ENCODE results near the gene CDK2AP2.
"Not testable (repeated sequence)": the region's sequence is repeated elsewhere in the genome, so short reads cannot be mapped to it uniquely, and the experiment has no call there.

CDK2AP2 gene

DNA sequence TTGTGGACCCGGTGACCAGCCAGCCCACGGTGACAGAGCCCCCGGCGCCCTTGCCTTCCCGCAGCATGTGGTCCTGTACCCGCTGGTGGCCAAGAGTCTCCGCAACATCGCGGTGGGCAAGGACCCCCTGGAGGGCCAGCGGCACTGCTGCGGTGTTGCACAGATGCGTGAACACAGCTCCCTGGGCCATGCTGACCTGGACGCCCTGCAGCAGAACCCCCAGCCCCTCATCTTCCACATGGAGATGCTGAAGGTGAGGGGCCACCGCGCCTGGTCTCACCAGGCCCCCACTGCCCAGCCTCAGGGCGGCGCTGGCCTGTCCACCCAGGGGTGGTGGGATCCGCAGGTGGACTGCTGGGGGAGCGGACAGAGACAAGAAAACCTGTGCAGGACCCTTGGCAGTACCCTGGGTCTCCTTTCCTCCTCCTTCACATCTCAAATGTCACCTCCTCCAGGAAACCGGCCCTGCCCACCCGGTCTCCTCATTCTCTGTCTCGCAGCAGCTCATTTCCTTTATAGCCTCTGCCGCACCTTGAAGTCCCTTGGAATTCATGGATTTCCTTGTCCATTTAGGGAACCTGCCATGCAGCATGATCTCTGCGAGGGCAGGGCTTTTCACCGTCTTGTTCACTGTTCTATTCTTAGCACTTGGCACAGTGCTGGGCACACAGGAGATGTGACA is 18.6 kb downstream of the CDK2AP2 start:
- no peak for ATAC-seq (replicated peaks; ENCODE audit: extremely low read depth, poor library complexity, severe bottlenecking)
- Mint-ChIP-seq H3K4me3 (peak overlapping the region; percentile 43), H3K27me3 (no peaks in the 10 kb centered on the region), H3K4me1 (peaks cover 48% of the 10 kb centered on the region), H3K36me3 (ENCODE audit: insufficient read depth) (peaks cover 47% of the 10 kb centered on the region), H3K27ac (ENCODE audit: low read depth) (peak overlapping the region; percentile 69), H3K9me3 (no peaks in the 10 kb centered on the region)
- no peak for DNase-seq (ENCODE audit: low spot score in 2 of 2)

GRCh38 chr11:67486481-67487195 is 21.3 kb downstream of the CDK2AP2 start:
- Mint-ChIP-seq H3K27ac (ENCODE audit: low read depth) (peak overlapping the region; percentile 95), H3K27me3 (no peaks in the 10 kb centered on the region), H3K4me3 (peak overlapping the region; percentile 92), H3K36me3 (ENCODE audit: insufficient read depth) (peaks cover 51% of the 10 kb centered on the region), H3K4me1 (peaks cover 70% of the 10 kb centered on the region), H3K9me3 (no peaks in the 10 kb centered on the region)
- no peak for ATAC-seq (replicated peaks; ENCODE audit: extremely low read depth, poor library complexity, severe bottlenecking)
- DNase-seq (ENCODE audit: low spot score in 2 of 2), result no peak

GRCh38 chr11:67485873-67486361 is 22.0 kb downstream of the CDK2AP2 start:
- Mint-ChIP-seq H3K4me3 (peak overlapping the region; percentile 92), H3K36me3 (ENCODE audit: insufficient read depth) (peaks cover 50% of the 10 kb centered on the region), H3K4me1 (peaks cover 70% of the 10 kb centered on the region), H3K27ac (ENCODE audit: low read depth) (peak overlapping the region; percentile 95)
- not testable (repeated sequence) for H3K9me3 Mint-ChIP-seq; H3K27me3 Mint-ChIP-seq; ATAC-seq (replicated peaks; ENCODE audit: extremely low read depth, poor library complexity, severe bottlenecking); DNase-seq (ENCODE audit: low spot score in 2 of 2)

DNA sequence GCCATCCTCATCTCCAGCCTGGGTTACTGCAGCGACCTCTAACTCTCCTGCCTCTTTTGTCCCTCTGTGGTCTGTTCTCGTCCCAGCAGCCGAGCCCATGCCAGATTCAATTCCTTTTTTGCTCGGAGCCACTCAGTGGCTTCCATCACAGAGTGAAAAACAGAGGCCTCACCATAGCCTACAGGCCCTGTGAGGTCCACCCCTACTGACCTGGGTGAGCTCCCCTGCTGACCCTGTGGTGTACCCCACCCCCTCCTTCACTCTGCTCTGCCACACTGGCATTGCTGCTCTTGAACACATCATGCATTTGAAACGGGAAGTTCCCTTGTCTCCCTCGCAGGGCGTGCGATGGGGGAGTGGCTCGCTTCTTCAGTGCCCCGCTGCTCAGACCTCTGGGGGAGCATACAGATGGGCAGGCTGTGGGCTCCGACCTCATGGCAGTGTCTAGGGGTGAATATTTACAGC is 23.1 kb downstream of the CDK2AP2 start:
- no peak for DNase-seq (ENCODE audit: low spot score in 2 of 2)
- Mint-ChIP-seq H3K27ac (ENCODE audit: low read depth) (peak overlapping the region; percentile 95), H3K27me3 (no peaks in the 10 kb centered on the region), H3K4me3 (peak overlapping the region; percentile 92), H3K36me3 (ENCODE audit: insufficient read depth) (peaks cover 46% of the 10 kb centered on the region), H3K9me3 (no peaks in the 10 kb centered on the region), H3K4me1 (peaks cover 70% of the 10 kb centered on the region)
- ATAC-seq (replicated peaks; ENCODE audit: extremely low read depth, poor library complexity, severe bottlenecking), result peak; percentile 7

DNA sequence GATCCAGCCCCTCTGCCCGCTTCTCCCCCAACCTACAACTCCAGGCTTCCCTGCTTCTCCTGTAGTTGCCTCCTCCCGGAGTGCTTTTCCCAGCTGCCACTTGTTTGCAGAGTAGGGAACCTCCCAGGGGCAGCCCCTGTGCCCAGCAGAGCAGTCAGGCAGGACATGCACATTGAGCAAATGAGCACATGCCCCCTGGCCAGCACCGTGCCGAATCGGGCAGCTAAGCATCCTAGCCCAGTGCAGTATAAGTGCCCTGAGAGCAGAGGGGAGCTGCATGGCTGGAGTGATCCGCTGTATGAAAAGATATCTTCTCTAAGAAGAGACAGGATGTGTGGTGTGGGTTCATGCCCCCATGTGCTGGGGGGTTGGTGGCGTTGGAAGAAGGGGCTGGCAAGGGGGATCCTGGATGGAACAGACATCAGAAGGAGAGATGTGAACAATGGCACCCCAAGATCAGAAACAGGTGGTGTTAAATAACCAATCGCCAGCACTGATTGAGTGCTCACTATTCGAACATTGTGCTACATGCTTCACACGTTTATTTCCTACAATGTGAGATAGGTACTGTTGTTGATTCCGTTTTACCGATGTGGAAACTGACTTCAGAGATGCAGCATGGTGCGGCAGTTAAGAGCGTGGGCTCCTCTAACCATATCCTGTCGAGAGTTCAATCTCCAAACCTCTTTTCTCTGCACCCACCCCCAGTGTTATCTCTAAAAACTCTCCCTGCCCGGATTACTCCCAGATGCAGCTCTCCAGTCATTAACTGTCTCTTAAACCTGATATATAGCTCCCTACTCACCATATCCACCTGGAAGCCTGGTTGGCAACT is 23.9 kb downstream of the CDK2AP2 start:
- H3K9me3 Mint-ChIP-seq, result no peaks in the 10 kb centered on the region
- H3K36me3 Mint-ChIP-seq (ENCODE audit: insufficient read depth), result peaks cover 43% of the 10 kb centered on the region
- H3K27me3 Mint-ChIP-seq, result no peaks in the 10 kb centered on the region
- ATAC-seq (replicated peaks; ENCODE audit: extremely low read depth, poor library complexity, severe bottlenecking) (peak; percentile 63), DNase-seq (ENCODE audit: low spot score in 2 of 2) (peak in 1 of 2 donors; percentile 53)
- H3K27ac Mint-ChIP-seq (ENCODE audit: low read depth), result peak overlapping the region; percentile 95
- H3K4me3 Mint-ChIP-seq, result peak overlapping the region; percentile 92
- H3K4me1 Mint-ChIP-seq, result peaks cover 64% of the 10 kb centered on the region

DNA sequence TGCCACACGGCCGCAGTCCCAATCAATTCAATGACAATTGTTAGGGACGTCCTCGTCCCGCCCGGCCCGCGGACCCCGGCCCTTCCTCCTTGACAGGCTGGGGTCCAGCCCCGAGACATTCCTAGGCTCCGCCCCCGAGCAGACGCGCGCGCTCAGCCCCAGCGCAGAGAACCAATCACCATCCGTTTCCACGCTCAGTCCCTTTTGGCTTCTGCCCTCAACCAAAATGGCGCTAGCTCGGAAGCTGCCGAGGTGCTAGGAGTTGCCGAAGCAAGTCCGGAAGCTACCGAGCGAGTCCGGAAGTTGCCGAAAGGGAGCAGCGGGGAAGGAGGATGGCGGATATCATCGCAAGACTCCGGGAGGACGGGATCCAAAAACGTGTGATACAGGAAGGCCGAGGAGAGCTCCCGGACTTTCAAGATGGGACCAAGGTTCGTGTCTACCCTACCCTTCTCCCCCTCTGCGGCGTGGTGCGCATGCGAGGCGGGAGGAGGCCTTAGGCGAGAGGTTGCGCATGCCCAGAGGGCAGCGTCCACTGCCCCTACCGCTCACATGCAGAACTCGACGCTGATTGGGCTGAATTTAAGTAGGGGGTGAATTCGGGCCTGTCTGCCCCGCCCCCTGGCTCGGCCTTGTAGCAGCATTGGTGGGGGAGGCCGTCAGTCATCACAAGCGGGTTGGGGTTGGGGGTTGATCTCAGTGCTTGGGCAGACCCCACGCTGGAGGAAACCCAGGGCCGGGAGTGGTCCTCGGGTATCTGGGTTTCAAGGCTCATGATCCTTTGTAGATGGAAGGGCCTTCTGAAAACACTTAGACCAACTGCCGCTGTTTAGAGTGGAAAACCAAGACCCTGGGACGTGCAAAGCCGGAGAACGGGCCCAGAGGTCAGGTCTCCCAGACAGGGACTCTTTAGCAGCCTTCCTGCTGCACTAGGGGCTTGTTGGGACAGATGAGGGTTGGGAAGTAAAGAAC is 24.8 kb downstream of the CDK2AP2 start, which contains the start of gene AIP:
TSS of gene AIP (plus strand) at position 200 of the 972 bp plus-strand sequence. CDS start at position 333, 133 bp downstream.
- H3K27ac Mint-ChIP-seq (ENCODE audit: low read depth), result peak within 1 kb of the TSS; percentile 95
- DNase-seq (ENCODE audit: low spot score in 2 of 2), result peak; percentile 94 to 97
- peak within 1 kb of the TSS; percentile 92 for H3K4me3 Mint-ChIP-seq
- no peaks in the 10 kb centered on the region for H3K9me3 Mint-ChIP-seq
- peaks cover 38% of the 10 kb centered on the region for H3K36me3 Mint-ChIP-seq (ENCODE audit: insufficient read depth)
- H3K27me3 Mint-ChIP-seq, result no peaks in the 10 kb centered on the region
- ATAC-seq (replicated peaks; ENCODE audit: extremely low read depth, poor library complexity, severe bottlenecking), result peak; percentile 76
- peaks cover 58% of the 10 kb centered on the region for H3K4me1 Mint-ChIP-seq

DNA sequence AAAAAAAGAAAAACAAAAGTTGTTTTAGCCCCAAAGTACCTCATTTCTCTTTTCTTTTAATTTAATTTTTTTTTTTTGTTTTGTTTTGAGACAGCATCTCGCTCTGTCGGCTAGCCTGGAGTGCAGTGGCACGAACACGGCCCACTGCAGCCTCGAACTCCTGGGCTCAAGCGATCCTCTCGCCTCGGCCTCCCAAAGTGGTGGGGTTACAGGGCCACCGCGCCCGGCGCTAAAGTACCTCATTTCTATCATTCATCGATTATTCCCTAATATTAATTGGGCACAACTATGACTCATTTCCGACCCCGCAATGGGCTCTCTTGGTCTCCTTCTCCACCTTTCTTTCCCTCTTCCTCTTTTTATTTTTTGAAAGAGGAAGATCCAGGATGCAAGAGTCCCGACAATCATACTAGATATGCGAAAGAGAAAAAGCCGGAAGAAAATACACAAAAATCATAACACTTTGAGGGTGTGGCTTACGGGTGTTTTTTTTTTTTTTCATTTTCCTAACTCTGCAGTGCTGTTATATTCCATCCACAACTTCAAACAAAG is 25.6 kb downstream of the CDK2AP2 start:
- Mint-ChIP-seq H3K36me3 (ENCODE audit: insufficient read depth) (peaks cover 32% of the 10 kb centered on the region), H3K9me3 (no peaks in the 10 kb centered on the region), H3K4me1 (peaks cover 50% of the 10 kb centered on the region), H3K4me3 (peak overlapping the region; percentile 92), H3K27me3 (no peaks in the 10 kb centered on the region), H3K27ac (ENCODE audit: low read depth) (peak overlapping the region; percentile 95)
- DNase-seq (ENCODE audit: low spot score in 2 of 2) (no peak), ATAC-seq (replicated peaks; ENCODE audit: extremely low read depth, poor library complexity, severe bottlenecking) (peak; percentile 8)

GRCh38 chr11:67477344-67478050 is 30.5 kb downstream of the CDK2AP2 start:
- not testable (repeated sequence) for H3K27ac Mint-ChIP-seq (ENCODE audit: low read depth); H3K36me3 Mint-ChIP-seq (ENCODE audit: insufficient read depth); H3K27me3 Mint-ChIP-seq; H3K4me1 Mint-ChIP-seq; DNase-seq (ENCODE audit: low spot score in 2 of 2); H3K9me3 Mint-ChIP-seq; H3K4me3 Mint-ChIP-seq; ATAC-seq (replicated peaks; ENCODE audit: extremely low read depth, poor library complexity, severe bottlenecking)

DNA sequence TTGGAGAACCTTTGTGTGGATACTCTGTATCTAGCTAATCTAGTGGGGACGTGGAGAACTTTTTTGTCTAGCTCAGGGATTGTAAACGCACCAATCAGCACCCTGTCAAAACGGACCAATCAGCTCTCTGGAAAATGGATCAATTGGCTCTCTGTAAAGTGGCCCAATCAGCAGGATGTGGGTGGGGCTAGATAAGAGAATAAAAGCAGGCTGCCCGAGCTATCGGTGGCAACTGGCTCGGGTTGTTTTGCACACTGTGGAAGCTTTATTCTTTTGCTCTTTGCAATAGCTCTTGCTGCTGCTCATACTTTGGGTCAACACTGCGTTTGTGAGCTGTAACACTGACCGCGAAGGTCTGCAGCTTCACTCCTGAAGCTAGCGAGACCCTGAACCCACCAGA is 31.3 kb downstream of the CDK2AP2 start:
- not testable (repeated sequence) for H3K27ac Mint-ChIP-seq (ENCODE audit: low read depth); ATAC-seq (replicated peaks; ENCODE audit: extremely low read depth, poor library complexity, severe bottlenecking); H3K9me3 Mint-ChIP-seq; H3K4me3 Mint-ChIP-seq; H3K36me3 Mint-ChIP-seq (ENCODE audit: insufficient read depth); H3K27me3 Mint-ChIP-seq; DNase-seq (ENCODE audit: low spot score in 2 of 2); H3K4me1 Mint-ChIP-seq

GRCh38 chr11:67472882-67473281 is 35.1 kb downstream of the CDK2AP2 start:
- DNase-seq (ENCODE audit: low spot score in 2 of 2) (no peak), ATAC-seq (replicated peaks; ENCODE audit: extremely low read depth, poor library complexity, severe bottlenecking) (no peak)
- Mint-ChIP-seq H3K4me3 (no peak overlapping the region), H3K36me3 (ENCODE audit: insufficient read depth) (peaks cover 6% of the 10 kb centered on the region), H3K27ac (ENCODE audit: low read depth) (no peak overlapping the region), H3K4me1 (peaks cover 8% of the 10 kb centered on the region), H3K9me3 (no peaks in the 10 kb centered on the region), H3K27me3 (no peaks in the 10 kb centered on the region)

All from central memory CD8-positive, alpha-beta T cell (primary cell).